Esophagus squamous epithelium (tissue), 5 donors: ENCODE data around the gene PLD5. TPM values are rescaled to one million over a fixed set of nuclear protein-coding genes. Genes with fewer than 3 reads are reported as not detected.

Experiments used
- DNase-seq: peaks from one replicate; lab custom pipeline; 2025; lab: John Stamatoyannopoulos, UW
- H3K27ac ChIP-seq, 4 donors: fragments of 200-600 bp; sonication (generic); one replicate each; pipeline ENCODE4 v1.5.1; 2016 to 2019; ENCODE audit warnings: mild to moderate bottlenecking in 1 of 4
- H3K27me3 ChIP-seq, 4 donors: fragments of 200-600 bp; sonication (generic); 1 replicate in 3 of 4; 2 replicates in 1 of 4; pipeline versions ENCODE4 v1.5.1 to v1.6.0; 2017 to 2021; ENCODE audit warnings: antibody characterized with exemption in 1 of 4
- H3K36me3 ChIP-seq, 3 donors: fragments of 200-600 bp; sonication (generic); one replicate each; pipeline ENCODE4 v1.5.1; 2016 to 2019
- H3K4me1 ChIP-seq, 3 donors: fragments of 200-600 bp; sonication (generic); one replicate each; pipeline ENCODE4 v1.5.1; 2017 to 2019
- H3K4me3 ChIP-seq, 4 donors: fragments of 200-600 bp; sonication (generic); 1 replicate in 3 of 4; 2 replicates in 1 of 4; pipeline ENCODE4 v1.5.1; 2016 to 2019; ENCODE audit warnings: mild to moderate bottlenecking in 2 of 4, moderate library complexity in 1 of 4
- H3K9me3 ChIP-seq, 3 donors: fragments of 200-600 bp; sonication (generic); one replicate each; pipeline ENCODE4 v1.5.1; 2016 to 2019
- CTCF ChIP-seq, 6 experiments: fragments of 450-650 bp in 4 of 6; fragments of 200-600 bp in 2 of 6; sonication (generic) in 2 of 6; IDR thresholded peaks; one replicate each; pipeline ENCODE4 v1.5.1; 2016 to 2019; ENCODE audit warnings: antibody characterized with exemption in 6 of 6, mild to moderate bottlenecking in 4 of 6, moderate library complexity in 4 of 6
- POLR2A ChIP-seq, 4 donors: fragments of 450-650 bp; IDR thresholded peaks; one replicate each; pipeline ENCODE4 v1.6.1; 2017; ENCODE audit warnings: antibody characterized with exemption in 4 of 4, mild to moderate bottlenecking in 4 of 4, moderate library complexity in 3 of 4
- WGBS, 2 donors: methylation state at CpG; one replicate each; pipeline ENCODE4 v1.1.5; 2018; 5-methylcytosine and 5-hydroxymethylcytosine counted together
- intact Hi-C: fragments of 100-400 bp; cut with DNase I; formaldehyde crosslinking; loops from one replicate; pipeline ENCODE4 v1.15.0; 2022
- total RNA-seq, 4 donors: library from RNA; depleted of rRNA; stranded (reverse); fragments of >200 nt; gene quantifications; one replicate each; pipeline ENCODE4 v1.1.0, GENCODE V29; 2016
- donor health status: DM: yes; HTN: yes; CAD: no.

PLD5 gene
- total RNA-seq, 4 donors from 2014 or later: 0.18 to 0.57 TPM; not detected in 2

- intact Hi-C loops: no loop called here
- DNase-seq: no peak
- Histone ChIP-seq H3K9me3 (no peaks in the 10 kb centered on the region), H3K27me3 (no peaks in the 10 kb centered on the region), H3K27ac (no peak overlapping the region), H3K4me3 (no peak overlapping the region), H3K4me1 (no peaks in the 10 kb centered on the region), H3K36me3 (no peaks in the 10 kb centered on the region)
- TF ChIP-seq CTCF (IDR thresholded peaks at IDR 0.05) (no peak), POLR2A (IDR thresholded peaks at IDR 0.05) (no peak)
Observed at GRCh38 chr1:242556276-242556675, 31.8 kb upstream of the PLD5 start.

DNA sequence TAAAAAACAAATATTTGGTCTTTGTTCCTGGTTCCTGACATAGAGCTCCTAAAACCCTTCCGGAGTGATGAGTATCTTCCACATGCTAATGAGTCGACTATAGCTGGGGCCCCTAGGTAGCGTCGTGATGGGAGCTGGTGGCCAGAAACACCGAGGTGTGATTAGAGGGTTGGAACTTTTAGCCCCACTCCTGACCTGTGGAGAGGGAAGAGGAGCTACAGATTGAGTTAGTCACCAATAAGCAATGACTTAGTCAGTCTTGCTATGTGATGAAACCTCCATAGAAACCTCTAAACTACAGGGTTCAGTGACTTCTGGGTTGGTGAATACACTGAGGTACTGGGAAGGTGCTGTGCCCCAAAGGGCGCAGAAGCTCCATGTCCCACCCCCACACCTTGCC lies 30.1 kb upstream of the PLD5 start:
- no peaks in the 10 kb centered on the region for H3K27me3 ChIP-seq
- H3K4me3 ChIP-seq: no peak overlapping the region
- no peak for DNase-seq
- TF ChIP-seq POLR2A (IDR thresholded peaks at IDR 0.05): no peak
- no peak for TF ChIP-seq CTCF (IDR thresholded peaks at IDR 0.05)
- H3K4me1 ChIP-seq: no peaks in the 10 kb centered on the region
- no peaks in the 10 kb centered on the region for H3K36me3 ChIP-seq
- no peaks in the 10 kb centered on the region for H3K9me3 ChIP-seq
- intact Hi-C loops: no loop called here
- H3K27ac ChIP-seq: no peak overlapping the region
- 66 to 75% methylated on average over 5 to 6 of the region's 6 CpGs for WGBS, 2 donors

- 48 to 58% methylated on average over 5 to 6 of the region's 6 CpGs for WGBS, 2 donors
Observed at GRCh38 chr1:242546849-242547729, 22.6 kb upstream of the PLD5 start.

GRCh38 chr1:242546441-242546840 lies 21.9 kb upstream of the PLD5 start:
- intact Hi-C loops: no loop called here
- WGBS, 2 donors: 78 to 79% methylated on average over 3 of the region's 3 CpGs
- TF ChIP-seq POLR2A (IDR thresholded peaks at IDR 0.05) (no peak), CTCF (IDR thresholded peaks at IDR 0.05) (no peak)
- no peak overlapping the region for H3K4me3 ChIP-seq
- DNase-seq: no peak
- no peaks in the 10 kb centered on the region for H3K9me3 ChIP-seq
- H3K27ac ChIP-seq: no peak overlapping the region
- no peaks in the 10 kb centered on the region for H3K27me3 ChIP-seq
- H3K4me1 ChIP-seq: no peaks in the 10 kb centered on the region
- no peaks in the 10 kb centered on the region for H3K36me3 ChIP-seq

More at GRCh38 chr1:242546849-242547729, 22.6 kb upstream of the PLD5 start:
- Histone ChIP-seq H3K4me1 (no peaks in the 10 kb centered on the region), H3K27ac (no peak overlapping the region), H3K36me3 (no peaks in the 10 kb centered on the region), H3K27me3 (no peaks in the 10 kb centered on the region), H3K4me3 (no peak overlapping the region), H3K9me3 (no peaks in the 10 kb centered on the region)
- intact Hi-C loops: no loop called here
- no peak for DNase-seq
- TF ChIP-seq POLR2A (IDR thresholded peaks at IDR 0.05) (no peak), CTCF (IDR thresholded peaks at IDR 0.05) (no peak)

DNA sequence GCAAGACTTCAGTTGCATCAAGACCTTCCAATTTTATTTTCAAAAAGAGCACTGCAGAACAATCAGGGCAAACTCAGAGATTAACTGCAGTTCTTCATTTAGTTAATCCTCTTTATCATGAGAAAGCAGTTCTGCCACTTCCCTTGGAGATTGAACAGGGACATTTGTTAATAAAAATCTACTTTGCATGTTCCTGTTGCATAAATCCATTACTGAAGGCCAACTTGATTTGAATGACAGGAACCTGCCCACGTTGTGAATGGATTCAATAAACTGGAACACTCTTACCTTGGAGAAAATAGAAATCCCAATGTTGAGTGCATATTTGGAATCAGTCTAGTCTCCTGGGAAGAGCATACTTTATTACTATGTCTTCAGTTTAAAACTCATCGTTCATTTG lies 19.6 kb upstream of the PLD5 start:
- WGBS, 2 donors: 52 to 59% methylated on average over 2 of the region's 2 CpGs
- TF ChIP-seq POLR2A (IDR thresholded peaks at IDR 0.05): no peak
- no peak for TF ChIP-seq CTCF (IDR thresholded peaks at IDR 0.05)
- no peaks in the 10 kb centered on the region for H3K4me1 ChIP-seq
- H3K9me3 ChIP-seq: no peaks in the 10 kb centered on the region
- no peak overlapping the region for H3K4me3 ChIP-seq
- no peak for DNase-seq
- no peaks in the 10 kb centered on the region for H3K36me3 ChIP-seq
- intact Hi-C loops: no loop called here
- no peaks in the 10 kb centered on the region for H3K27me3 ChIP-seq
- H3K27ac ChIP-seq: no peak overlapping the region
